Mammary epithelial cell (primary cell): ENCODE data around the gene PINK1.

Experiments
- CTCF ChIP-seq, 2 donors: IDR thresholded peaks in 1 of 2; conservative IDR thresholded peaks in 1 of 2; 2 replicates each; pipeline ENCODE4 v1.5.1; 2011 to 2012; ENCODE audit warnings: inconsistent platforms in 2 of 2, low read length in 2 of 2, mild to moderate bottlenecking in 2 of 2, control low read depth in 1 of 2, low read depth in 1 of 2; ENCODE audit not compliant: insufficient read depth in 1 of 2; ENCODE audit errors: extremely low read depth in 1 of 2
- EZH2 ChIP-seq: IDR thresholded peaks from 2 replicates; pipeline ENCODE4 v1.6.1; 2012; ENCODE audit warnings: low read length, inconsistent platforms, borderline replicate concordance

GRCh38 chr1:20625176-20626097 is 7.8 kb upstream of the PINK1 start:
- TF ChIP-seq CTCF (conservative IDR thresholded peaks at IDR 0.05 in 1 of 2, IDR thresholded peaks at IDR 0.05 in 1 of 2; ENCODE audit: extremely low read depth in 1 of 2, insufficient read depth in 1 of 2, low read depth in 1 of 2, low read length in 2 of 2) (no peak), EZH2 (no peak)
